Measurements from ENCODE around the gene CLCN5. TPM values are rescaled to one million over a fixed set of nuclear protein-coding genes. Genes with fewer than 3 reads are reported as not detected.

The CLCN5 gene
- total and polyA plus RNA-seq, 5 donors from 2014 or later: 0.05 to 1.3 (median 0.76) TPM

- H3K4me3 ChIP-seq (ENCODE audit: low read depth, low read length): no peak overlapping the region
- ATAC-seq (ENCODE audit: low read depth in 2 of 2): no peak
- no peak overlapping the region for H3K27ac ChIP-seq (ENCODE audit: insufficient read depth, low read length, poor library complexity, severe bottlenecking)
- Mint-ChIP-seq H3K4me3 (peak overlapping the region in 1 of 4 donors; percentile 11), H3K27ac (no peak overlapping the region), H3K36me3 (no peaks in the 10 kb centered on the region), H3K4me1 (peaks cover 4 to 45% (median 18%) of the 10 kb centered on the region in 4 donors), H3K27me3 (no peaks in the 10 kb centered on the region), H3K9me3 (no peaks in the 10 kb centered on the region)
- no peaks in the 10 kb centered on the region for H3K27me3 ChIP-seq (ENCODE audit: control insufficient read depth, insufficient read depth, low read length)
- DNase-seq: no peak
- no peaks in the 10 kb centered on the region for H3K36me3 ChIP-seq (ENCODE audit: control insufficient read depth, insufficient read depth, low read length)
- H3K4me1 ChIP-seq (ENCODE audit: control insufficient read depth, insufficient read depth, low read length, poor library complexity, severe bottlenecking): peaks cover 11% of the 10 kb centered on the region
- no peaks in the 10 kb centered on the region for H3K9me3 ChIP-seq (ENCODE audit: control insufficient read depth in 2 of 2, low read length in 2 of 2)
Observed at GRCh38 chrX:49880668-49881067, 41.7 kb upstream of the CLCN5 start.

DNA sequence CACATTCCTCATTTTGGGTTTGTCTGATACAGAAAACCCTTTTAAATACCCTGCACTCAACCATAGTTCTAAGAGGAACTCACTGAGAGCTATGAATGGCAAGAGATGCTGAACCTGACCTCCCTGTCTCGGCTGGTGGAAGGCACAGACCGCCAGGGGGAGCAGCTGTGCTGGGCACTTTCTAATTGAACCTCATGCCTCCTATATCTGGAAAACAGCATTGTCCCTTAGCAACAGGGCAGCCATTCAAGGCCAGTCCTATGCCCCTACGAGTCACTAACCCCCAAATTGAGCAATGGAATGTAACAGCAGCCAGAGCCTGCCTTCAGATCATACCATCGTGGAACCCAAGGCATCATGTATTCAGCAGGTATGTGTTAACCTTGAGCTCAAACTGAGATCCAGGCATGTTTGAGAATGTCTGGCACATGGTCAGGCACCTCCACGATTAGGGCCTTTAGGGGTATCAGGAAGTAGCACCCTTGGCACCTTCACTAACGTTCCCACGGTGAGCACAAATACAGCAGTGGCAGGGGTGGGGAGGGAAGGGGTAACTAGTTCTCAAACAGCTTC, 38.0 kb upstream of the CLCN5 start:
- Mint-ChIP-seq H3K4me1 (peaks cover 4 to 30% (median 15%) of the 10 kb centered on the region in 4 donors), H3K4me3 (peak overlapping the region in 2 of 4 donors; percentile 35 to 55), H3K9me3 (no peaks in the 10 kb centered on the region), H3K36me3 (no peaks in the 10 kb centered on the region), H3K27me3 (peaks cover 4% of the 10 kb centered on the region), H3K27ac (peak overlapping the region in 1 of 3 donors; percentile 1)
- H3K9me3 ChIP-seq (ENCODE audit: control insufficient read depth in 2 of 2, low read length in 2 of 2): no peaks in the 10 kb centered on the region
- ATAC-seq (ENCODE audit: low read depth in 2 of 2) (peak; percentile 24 to 36), DNase-seq (peak; percentile 23 to 58 (median 42))
- no peaks in the 10 kb centered on the region for H3K27me3 ChIP-seq (ENCODE audit: control insufficient read depth, insufficient read depth, low read length)
- H3K4me1 ChIP-seq (ENCODE audit: control insufficient read depth, insufficient read depth, low read length, poor library complexity, severe bottlenecking): peaks cover 11% of the 10 kb centered on the region
- no peaks in the 10 kb centered on the region for H3K36me3 ChIP-seq (ENCODE audit: control insufficient read depth, insufficient read depth, low read length)
- H3K4me3 ChIP-seq (ENCODE audit: low read depth, low read length): no peak overlapping the region
- H3K27ac ChIP-seq (ENCODE audit: insufficient read depth, low read length, poor library complexity, severe bottlenecking): no peak overlapping the region

DNA sequence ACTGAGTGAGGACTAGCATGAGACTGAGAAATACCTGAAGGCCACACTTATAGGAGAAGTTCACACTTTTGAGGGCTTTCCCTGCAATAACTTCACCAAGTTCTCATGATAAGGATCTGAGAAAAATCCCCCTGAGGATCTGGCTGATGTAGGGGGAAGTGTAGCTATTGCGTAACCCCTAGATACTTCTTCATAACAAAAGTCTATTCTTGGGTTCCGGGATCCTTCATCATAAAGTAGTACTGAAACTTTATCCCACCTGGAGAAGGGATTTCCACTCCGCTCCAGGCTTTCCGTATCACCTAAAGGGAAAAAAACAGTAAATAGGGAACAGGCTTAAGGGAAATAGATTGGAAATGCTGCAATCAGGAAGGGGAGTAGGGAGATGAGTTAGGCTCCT, 29.9 kb upstream of the CLCN5 start:
- peaks cover 33% of the 10 kb centered on the region for H3K27me3 Mint-ChIP-seq
- H3K4me3 Mint-ChIP-seq: no peak overlapping the region
- Histone ChIP-seq H3K4me1 (ENCODE audit: control insufficient read depth, insufficient read depth, low read length, poor library complexity, severe bottlenecking) (no peaks in the 10 kb centered on the region), H3K4me3 (ENCODE audit: low read depth, low read length) (no peak overlapping the region), H3K27me3 (ENCODE audit: control insufficient read depth, insufficient read depth, low read length) (no peaks in the 10 kb centered on the region), H3K27ac (ENCODE audit: insufficient read depth, low read length, poor library complexity, severe bottlenecking) (no peak overlapping the region), H3K36me3 (ENCODE audit: control insufficient read depth, insufficient read depth, low read length) (no peaks in the 10 kb centered on the region), H3K9me3 (ENCODE audit: control insufficient read depth in 2 of 2, low read length in 2 of 2) (peaks cover 4 to 6% of the 10 kb centered on the region in 2 experiments)
- peaks cover 0 to 10% (median 6%) of the 10 kb centered on the region in 7 donors for H3K9me3 Mint-ChIP-seq
- no peak overlapping the region for H3K27ac Mint-ChIP-seq
- DNase-seq: no peak
- no peak for ATAC-seq (ENCODE audit: low read depth in 2 of 2)
- no peaks in the 10 kb centered on the region for H3K4me1 Mint-ChIP-seq
- no peaks in the 10 kb centered on the region for H3K36me3 Mint-ChIP-seq

GRCh38 chrX:49896951-49897350, 25.4 kb upstream of the CLCN5 start:
- peaks cover 5% of the 10 kb centered on the region for H3K27me3 ChIP-seq (ENCODE audit: control insufficient read depth, insufficient read depth, low read length)
- Mint-ChIP-seq H3K9me3 (peaks cover 0 to 13% (median 6%) of the 10 kb centered on the region in 7 donors), H3K4me3 (no peak overlapping the region), H3K36me3 (no peaks in the 10 kb centered on the region), H3K4me1 (no peaks in the 10 kb centered on the region), H3K27ac (no peak overlapping the region), H3K27me3 (peaks cover 27% of the 10 kb centered on the region)
- H3K36me3 ChIP-seq (ENCODE audit: control insufficient read depth, insufficient read depth, low read length): no peaks in the 10 kb centered on the region
- H3K27ac ChIP-seq (ENCODE audit: insufficient read depth, low read length, poor library complexity, severe bottlenecking): no peak overlapping the region
- H3K4me3 ChIP-seq (ENCODE audit: low read depth, low read length): no peak overlapping the region
- H3K4me1 ChIP-seq (ENCODE audit: control insufficient read depth, insufficient read depth, low read length, poor library complexity, severe bottlenecking): no peaks in the 10 kb centered on the region
- DNase-seq (no peak), ATAC-seq (ENCODE audit: low read depth in 2 of 2) (no peak)
- H3K9me3 ChIP-seq (ENCODE audit: control insufficient read depth in 2 of 2, low read length in 2 of 2): peaks cover 4 to 6% of the 10 kb centered on the region in 2 experiments

DNA sequence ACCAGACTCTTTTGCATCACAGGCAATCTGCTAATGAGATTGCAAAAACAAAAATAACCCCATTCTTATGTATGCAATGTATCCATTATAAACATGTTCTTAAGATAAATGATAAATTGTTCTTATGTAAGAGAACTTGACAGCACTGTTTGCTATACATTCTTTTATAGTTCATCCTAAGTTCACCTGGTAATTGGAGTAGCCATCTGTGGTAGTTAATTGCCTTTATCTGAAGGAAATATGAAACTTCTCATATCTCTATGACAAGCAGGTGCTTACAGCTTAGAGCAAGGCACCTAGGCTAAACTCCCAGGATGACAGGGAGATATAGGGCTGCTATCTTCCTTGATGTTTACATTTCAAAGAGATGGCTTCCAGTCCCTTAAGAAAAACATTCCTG, 21.3 kb upstream of the CLCN5 start:
- Mint-ChIP-seq H3K4me1 (no peaks in the 10 kb centered on the region), H3K9me3 (peaks cover 0 to 13% (median 5%) of the 10 kb centered on the region in 7 donors), H3K27ac (no peak overlapping the region), H3K27me3 (peaks cover 19% of the 10 kb centered on the region), H3K4me3 (no peak overlapping the region), H3K36me3 (no peaks in the 10 kb centered on the region)
- Histone ChIP-seq H3K4me3 (ENCODE audit: low read depth, low read length) (no peak overlapping the region), H3K4me1 (ENCODE audit: control insufficient read depth, insufficient read depth, low read length, poor library complexity, severe bottlenecking) (no peaks in the 10 kb centered on the region), H3K27me3 (ENCODE audit: control insufficient read depth, insufficient read depth, low read length) (peaks cover 5% of the 10 kb centered on the region), H3K27ac (ENCODE audit: insufficient read depth, low read length, poor library complexity, severe bottlenecking) (no peak overlapping the region), H3K36me3 (ENCODE audit: control insufficient read depth, insufficient read depth, low read length) (no peaks in the 10 kb centered on the region), H3K9me3 (ENCODE audit: control insufficient read depth in 2 of 2, low read length in 2 of 2) (peaks cover 4 to 6% of the 10 kb centered on the region in 2 experiments)
- DNase-seq: no peak
- ATAC-seq (ENCODE audit: low read depth in 2 of 2): no peak

DNA sequence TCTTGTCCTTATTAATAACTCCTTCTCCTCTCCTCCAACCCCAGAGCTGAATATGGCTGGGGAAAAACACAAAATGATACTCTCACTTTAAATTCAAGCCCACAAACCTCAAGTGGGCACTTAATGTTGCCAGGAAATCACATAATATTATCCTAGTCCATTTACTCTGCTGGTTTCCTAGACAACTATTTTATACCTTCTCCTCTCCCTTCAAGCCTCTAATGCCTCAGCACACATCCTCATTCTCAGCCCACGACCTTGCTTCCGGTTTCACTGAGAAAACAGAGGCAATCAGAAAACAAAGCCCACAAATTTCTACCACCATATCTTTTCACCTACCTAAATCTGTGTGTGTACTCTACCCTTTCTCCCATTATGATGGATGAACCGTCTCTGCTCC, 12.1 kb upstream of the CLCN5 start:
- peaks cover 4 to 9% (median 8%) of the 10 kb centered on the region in 4 donors for H3K4me1 Mint-ChIP-seq
- H3K4me3 Mint-ChIP-seq: no peak overlapping the region
- Histone ChIP-seq H3K27ac (ENCODE audit: insufficient read depth, low read length, poor library complexity, severe bottlenecking) (no peak overlapping the region), H3K27me3 (ENCODE audit: control insufficient read depth, insufficient read depth, low read length) (no peaks in the 10 kb centered on the region), H3K9me3 (ENCODE audit: control insufficient read depth in 2 of 2, low read length in 2 of 2) (no peaks in the 10 kb centered on the region), H3K4me3 (ENCODE audit: low read depth, low read length) (no peak overlapping the region), H3K36me3 (ENCODE audit: control insufficient read depth, insufficient read depth, low read length) (no peaks in the 10 kb centered on the region), H3K4me1 (ENCODE audit: control insufficient read depth, insufficient read depth, low read length, poor library complexity, severe bottlenecking) (no peaks in the 10 kb centered on the region)
- H3K27ac Mint-ChIP-seq: peak overlapping the region; percentile 6 to 14 (median 11)
- DNase-seq (peak in 1 of 3 donors; percentile 23), ATAC-seq (ENCODE audit: low read depth in 2 of 2) (no peak)
- peaks cover 6% of the 10 kb centered on the region for H3K27me3 Mint-ChIP-seq
- H3K36me3 Mint-ChIP-seq: no peaks in the 10 kb centered on the region
- H3K9me3 Mint-ChIP-seq: peaks cover 0 to 1% (median 0%) of the 10 kb centered on the region in 7 donors

DNA sequence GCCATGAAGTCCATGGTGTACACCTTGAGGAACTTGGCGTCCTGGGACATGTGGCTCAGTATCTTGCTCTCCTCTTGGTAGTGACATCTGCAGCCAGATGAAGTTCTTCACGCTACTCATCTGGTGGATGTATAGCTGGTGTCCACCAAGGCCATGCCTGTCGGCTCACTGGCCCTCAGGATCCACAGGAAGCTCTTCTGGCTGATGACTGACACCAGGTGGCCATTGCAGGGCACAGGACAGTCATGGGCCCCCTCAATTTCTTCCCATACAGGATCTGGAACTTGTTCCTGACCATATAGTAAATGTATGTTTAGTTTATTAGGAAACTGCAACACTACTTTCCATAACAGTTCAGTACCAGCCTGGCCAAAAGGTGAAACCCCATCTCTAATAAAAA, 10.3 kb upstream of the CLCN5 start:
- no peak for DNase-seq
- Histone ChIP-seq H3K27ac (ENCODE audit: insufficient read depth, low read length, poor library complexity, severe bottlenecking) (no peak overlapping the region), H3K4me1 (ENCODE audit: control insufficient read depth, insufficient read depth, low read length, poor library complexity, severe bottlenecking) (no peaks in the 10 kb centered on the region), H3K4me3 (ENCODE audit: low read depth, low read length) (no peak overlapping the region), H3K36me3 (ENCODE audit: control insufficient read depth, insufficient read depth, low read length) (no peaks in the 10 kb centered on the region), H3K27me3 (ENCODE audit: control insufficient read depth, insufficient read depth, low read length) (no peaks in the 10 kb centered on the region), H3K9me3 (ENCODE audit: control insufficient read depth in 2 of 2, low read length in 2 of 2) (no peaks in the 10 kb centered on the region)
- no peak for ATAC-seq (ENCODE audit: low read depth in 2 of 2)
- H3K9me3 Mint-ChIP-seq: peaks cover 0 to 1% (median 0%) of the 10 kb centered on the region in 7 donors
- H3K27ac Mint-ChIP-seq: no peak overlapping the region
- peaks cover 6% of the 10 kb centered on the region for H3K27me3 Mint-ChIP-seq
- peaks cover 4 to 9% (median 8%) of the 10 kb centered on the region in 4 donors for H3K4me1 Mint-ChIP-seq
- no peaks in the 10 kb centered on the region for H3K36me3 Mint-ChIP-seq
- H3K4me3 Mint-ChIP-seq: no peak overlapping the region

DNA sequence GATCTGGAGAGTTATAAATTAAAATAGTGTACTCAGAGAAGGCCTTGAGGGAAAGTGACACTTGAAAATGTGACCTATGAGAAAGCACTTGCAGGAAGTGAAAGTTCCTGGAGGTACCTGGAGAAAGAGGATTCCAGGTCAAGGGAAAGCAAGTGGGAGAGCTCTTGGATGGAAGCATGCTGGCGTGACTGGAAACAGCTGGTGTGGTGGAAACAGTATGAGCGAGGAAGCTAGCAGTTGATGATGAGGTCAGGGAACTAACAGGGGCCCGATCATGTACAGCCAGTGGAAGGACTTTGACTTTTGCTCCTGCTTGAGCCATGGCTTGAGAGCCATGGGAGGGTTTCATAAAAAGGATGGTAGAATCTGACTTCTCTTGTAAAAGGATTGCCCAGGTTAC, 9.5 kb upstream of the CLCN5 start:
- H3K4me3 Mint-ChIP-seq: no peak overlapping the region
- peaks cover 6% of the 10 kb centered on the region for H3K27me3 Mint-ChIP-seq
- H3K9me3 Mint-ChIP-seq: peaks cover 0 to 1% (median 0%) of the 10 kb centered on the region in 7 donors

More for the DNA sequence above, 9.5 kb upstream of the CLCN5 start:
- ATAC-seq (ENCODE audit: low read depth in 2 of 2) (no peak), DNase-seq (no peak)
- Mint-ChIP-seq H3K4me1 (peaks cover 4 to 9% (median 8%) of the 10 kb centered on the region in 4 donors), H3K27ac (no peak overlapping the region), H3K36me3 (no peaks in the 10 kb centered on the region)
- Histone ChIP-seq H3K9me3 (ENCODE audit: control insufficient read depth in 2 of 2, low read length in 2 of 2) (no peaks in the 10 kb centered on the region), H3K4me1 (ENCODE audit: control insufficient read depth, insufficient read depth, low read length, poor library complexity, severe bottlenecking) (no peaks in the 10 kb centered on the region), H3K27ac (ENCODE audit: insufficient read depth, low read length, poor library complexity, severe bottlenecking) (no peak overlapping the region), H3K36me3 (ENCODE audit: control insufficient read depth, insufficient read depth, low read length) (no peaks in the 10 kb centered on the region), H3K27me3 (ENCODE audit: control insufficient read depth, insufficient read depth, low read length) (no peaks in the 10 kb centered on the region), H3K4me3 (ENCODE audit: low read depth, low read length) (no peak overlapping the region)

Data from CD4-positive, CD25-positive, alpha-beta regulatory T cell (primary cell).